Measurements from ENCODE around the gene MGST2. TPM values are rescaled to one million over a fixed set of nuclear protein-coding genes. Genes with fewer than 3 reads are reported as not detected.
"Not testable (repeated sequence)": the region's sequence is repeated elsewhere in the genome, so short reads cannot be mapped to it uniquely, and the experiment has no call there.

The MGST2 gene
- total RNA-seq, 2 donors from 2014 or later: 101 to 135 TPM

GRCh38 chr4:139629436-139630125 lies 36.0 kb upstream of the MGST2 start:
- no peaks in the 10 kb centered on the region for H3K9me3 ChIP-seq
- no peak for TF ChIP-seq POLR2A (IDR thresholded peaks at IDR 0.05)
- TF ChIP-seq POLR2AphosphoS5 (IDR thresholded peaks at IDR 0.05): no peak
- TF ChIP-seq CTCF (IDR thresholded peaks at IDR 0.05): no peak
- no peaks in the 10 kb centered on the region for H3K27me3 ChIP-seq (replicated peaks; ENCODE audit: insufficient read depth)
- intact Hi-C loops (cut with DNase I): loop anchor here (5.0 to 10.0 kb wide), 2 partner anchors 132 to 215 kb away; no protein-coding TSS in a partner anchor
- WGBS: 79% methylated on average over 3 of the region's 3 CpGs
- no peak for DNase-seq (ENCODE audit: low spot score)
- H3K4me1 ChIP-seq (replicated peaks): no peaks in the 10 kb centered on the region
- no peaks in the 10 kb centered on the region for H3K36me3 ChIP-seq
- H3K4me3 ChIP-seq: no peak overlapping the region
- H3K27ac ChIP-seq: no peak overlapping the region

GRCh38 chr4:139630126-139630495 lies 35.5 kb upstream of the MGST2 start:
- 100% methylated on average over 1 of the region's 1 CpG for WGBS

GRCh38 chr4:139630991-139631390 lies 34.6 kb upstream of the MGST2 start:
- TF ChIP-seq POLR2A (IDR thresholded peaks at IDR 0.05) (no peak), POLR2AphosphoS5 (IDR thresholded peaks at IDR 0.05) (no peak), CTCF (IDR thresholded peaks at IDR 0.05) (no peak)
- WGBS: 77% methylated on average over 5 of the region's 5 CpGs
- H3K27ac ChIP-seq: no peak overlapping the region
- no peak for DNase-seq (ENCODE audit: low spot score)
- no peaks in the 10 kb centered on the region for H3K36me3 ChIP-seq
- intact Hi-C loops (cut with DNase I): loop anchor here (5.0 to 10.0 kb wide), 2 partner anchors 134 to 216 kb away; no protein-coding TSS in a partner anchor
- H3K4me3 ChIP-seq: no peak overlapping the region
- no peaks in the 10 kb centered on the region for H3K27me3 ChIP-seq (replicated peaks; ENCODE audit: insufficient read depth)
- H3K9me3 ChIP-seq: no peaks in the 10 kb centered on the region
- no peaks in the 10 kb centered on the region for H3K4me1 ChIP-seq (replicated peaks)

More at GRCh38 chr4:139630126-139630495, 35.5 kb upstream of the MGST2 start:
- Histone ChIP-seq H3K36me3 (no peaks in the 10 kb centered on the region), H3K4me1 (replicated peaks) (no peaks in the 10 kb centered on the region), H3K27me3 (replicated peaks; ENCODE audit: insufficient read depth) (no peaks in the 10 kb centered on the region), H3K9me3 (no peaks in the 10 kb centered on the region), H3K27ac (no peak overlapping the region), H3K4me3 (no peak overlapping the region)
- TF ChIP-seq CTCF (IDR thresholded peaks at IDR 0.05) (no peak), POLR2A (IDR thresholded peaks at IDR 0.05) (no peak), POLR2AphosphoS5 (IDR thresholded peaks at IDR 0.05) (no peak)
- no peak for DNase-seq (ENCODE audit: low spot score)
- intact Hi-C loops (cut with DNase I): loop anchor here (5.0 to 10.0 kb wide), 2 partner anchors 133 to 215 kb away; no protein-coding TSS in a partner anchor

GRCh38 chr4:139631791-139632190 lies 33.8 kb upstream of the MGST2 start:
- WGBS: 89% methylated on average over 1 of the region's 1 CpG
- H3K4me1 ChIP-seq (replicated peaks): no peaks in the 10 kb centered on the region
- H3K27ac ChIP-seq: no peak overlapping the region
- H3K4me3 ChIP-seq: no peak overlapping the region
- no peaks in the 10 kb centered on the region for H3K36me3 ChIP-seq
- DNase-seq (ENCODE audit: low spot score): no peak
- TF ChIP-seq CTCF (IDR thresholded peaks at IDR 0.05) (no peak), POLR2A (IDR thresholded peaks at IDR 0.05) (no peak), POLR2AphosphoS5 (IDR thresholded peaks at IDR 0.05) (no peak)
- intact Hi-C loops (cut with DNase I): loop anchor here (5.0 to 10.0 kb wide), 2 partner anchors 134 to 217 kb away; no protein-coding TSS in a partner anchor
- no peaks in the 10 kb centered on the region for H3K27me3 ChIP-seq (replicated peaks; ENCODE audit: insufficient read depth)
- H3K9me3 ChIP-seq: no peaks in the 10 kb centered on the region

- not testable (repeated sequence) for DNase-seq (ENCODE audit: low spot score); H3K27ac ChIP-seq; H3K36me3 ChIP-seq; H3K9me3 ChIP-seq; H3K4me3 ChIP-seq; H3K27me3 ChIP-seq (replicated peaks; ENCODE audit: insufficient read depth); H3K4me1 ChIP-seq (replicated peaks)
- intact Hi-C loops (cut with DNase I): loop anchor here (5.0 to 10.0 kb wide), 2 partner anchors 135 to 218 kb away; no protein-coding TSS in a partner anchor
- 78% methylated on average over 5 of the region's 5 CpGs for WGBS
These were observed 32.9 kb upstream of the MGST2 start for GRCh38 chr4:139632739-139633138.

Data from prostate gland (tissue), 2 donors.